HG03066 (cell line): ENCODE results near the gene DHX35.
"Not testable (repeated sequence)": the region's sequence is repeated elsewhere in the genome, so short reads cannot be mapped to it uniquely, and the experiment has no call there.

Experiments used
- ATAC-seq: cut with Tn5 transposase; IDR thresholded peaks from one replicate; pipeline ENCODE4 v1.9.1; 2021; ENCODE audit warnings: low read depth; ENCODE audit not compliant: unreplicated experiment

The DHX35 gene

GRCh38 chr20:38975539-38976120 is 13.5 kb downstream of the DHX35 start:
- ATAC-seq, result no peak

GRCh38 chr20:38979434-38979833 is 17.3 kb downstream of the DHX35 start:
- ATAC-seq, result no peak

- no peak for ATAC-seq
Measured at GRCh38 chr20:38979842-38980241, 17.7 kb downstream of the DHX35 start.

GRCh38 chr20:38982291-38982690 is 20.1 kb downstream of the DHX35 start:
- ATAC-seq, result no peak

GRCh38 chr20:38985060-38985459 is 22.9 kb downstream of the DHX35 start:
- no peak for ATAC-seq

GRCh38 chr20:38985603-38986170 is 23.5 kb downstream of the DHX35 start:
- no peak for ATAC-seq

- no peak for ATAC-seq
Measured at GRCh38 chr20:38986663-38987062, 24.5 kb downstream of the DHX35 start.

GRCh38 chr20:38987777-38988176 is 25.6 kb downstream of the DHX35 start:
- ATAC-seq, result peak; percentile 71

GRCh38 chr20:38990728-38991127 is 28.6 kb downstream of the DHX35 start:
- ATAC-seq, result no peak

GRCh38 chr20:38991814-38992704 is 29.9 kb downstream of the DHX35 start:
- no peak for ATAC-seq

GRCh38 chr20:38995536-38996044 is 33.4 kb downstream of the DHX35 start:
- ATAC-seq, result no peak

- ATAC-seq, result not testable (repeated sequence)
Measured at GRCh38 chr20:38996866-38997265, 34.7 kb downstream of the DHX35 start.

GRCh38 chr20:38997622-38998021 is 35.5 kb downstream of the DHX35 start:
- ATAC-seq, result peak; percentile 91

- ATAC-seq, result no peak
Measured at GRCh38 chr20:38999217-38999616, 37.1 kb downstream of the DHX35 start.

- ATAC-seq, result no peak
Measured at GRCh38 chr20:38999965-39000910, 38.1 kb downstream of the DHX35 start.

- ATAC-seq, result no peak
Measured at GRCh38 chr20:39004508-39004907, 42.4 kb downstream of the DHX35 start.

GRCh38 chr20:39009348-39009747 is 47.2 kb downstream of the DHX35 start:
- no peak for ATAC-seq

- no peak for ATAC-seq
Measured at GRCh38 chr20:39010496-39010895, 48.4 kb downstream of the DHX35 start.

- no peak for ATAC-seq
Measured at GRCh38 chr20:39013662-39014109, 51.5 kb downstream of the DHX35 start.

- ATAC-seq, result no peak
Measured at GRCh38 chr20:39016041-39016440, 53.9 kb downstream of the DHX35 start.
